MM.1S (cell line): Measurements from ENCODE around the gene CCDC177.

Experiments
- DNase-seq: peaks from one replicate; pipeline ENCODE4 v3.0.0-alpha.2; 2015
- H2AFZ ChIP-seq: fragments of 300-600 bp; sonication (generic); 2 replicates; pipeline ENCODE4 v1.6.0; 2016; ENCODE audit warnings: antibody characterized with exemption, low read length
- H3F3A ChIP-seq: fragments of 300-600 bp; sonication (generic); 2 replicates; pipeline ENCODE4 v1.6.1; 2016; ENCODE audit warnings: mild to moderate bottlenecking, antibody characterized with exemption, low read length, moderate library complexity, mixed read lengths; ENCODE audit not compliant: insufficient read depth
- H3K27ac ChIP-seq: fragments of 300-600 bp; sonication (generic); 2 replicates; pipeline ENCODE4 v1.5.1; 2016; ENCODE audit warnings: mild to moderate bottlenecking, low read length
- H3K27me3 ChIP-seq: fragments of 300-600 bp; sonication (generic); replicated peaks from 2 replicates; pipeline ENCODE4 v1.6.0; 2016; ENCODE audit warnings: low read length; ENCODE audit not compliant: insufficient read depth
- H3K36me3 ChIP-seq: fragments of 300-600 bp; sonication (generic); replicated peaks from 2 replicates; pipeline ENCODE4 v1.6.1; 2016; ENCODE audit warnings: mild to moderate bottlenecking, low read length, mixed read lengths; ENCODE audit not compliant: insufficient read depth
- H3K4me1 ChIP-seq: fragments of 300-600 bp; sonication (generic); 2 replicates; pipeline ENCODE4 v1.6.1; 2016; ENCODE audit warnings: low read length, mixed read lengths
- H3K4me2 ChIP-seq: fragments of 300-600 bp; sonication (generic); 2 replicates; pipeline ENCODE4 v1.6.0; 2016; ENCODE audit warnings: low read depth, low read length
- H3K4me3 ChIP-seq: fragments of 300-600 bp; sonication (generic); 2 replicates; pipeline ENCODE4 v1.5.1; 2016; ENCODE audit warnings: low read length, mixed read lengths
- H3K79me2 ChIP-seq: fragments of 300-600 bp; sonication (generic); 2 replicates; pipeline ENCODE4 v1.6.1; 2016; ENCODE audit warnings: mixed run types, low read length, mixed read lengths
- H3K9ac ChIP-seq: fragments of 300-600 bp; sonication (generic); 2 replicates; pipeline ENCODE4 v1.6.1; 2016; ENCODE audit warnings: low read length, mixed read lengths
- H3K9me2 ChIP-seq: fragments of 300-600 bp; sonication (generic); replicated peaks from 2 replicates; pipeline ENCODE4 v1.6.1; 2016; ENCODE audit warnings: mild to moderate bottlenecking, low read length, mixed read lengths; ENCODE audit not compliant: insufficient read depth
- H3K9me3 ChIP-seq: fragments of 300-600 bp; sonication (generic); replicated peaks from 2 replicates; pipeline ENCODE4 v1.6.1; 2016; ENCODE audit warnings: mild to moderate bottlenecking, low read length, mixed read lengths; ENCODE audit not compliant: insufficient read depth
- H4K20me1 ChIP-seq: fragments of 300-600 bp; sonication (generic); 2 replicates; pipeline ENCODE4 v1.6.1; 2016; ENCODE audit warnings: mild to moderate bottlenecking, low read length, moderate library complexity, mixed read lengths; ENCODE audit not compliant: insufficient read depth
- EZH2 ChIP-seq: fragments of 300-600 bp; sonication (generic); optimal IDR thresholded peaks from 2 replicates; pipeline ENCODE3; 2017; ENCODE audit warnings: low read depth, mild to moderate bottlenecking, antibody characterized with exemption, low read length, mixed read lengths
- EZH2phosphoT487 ChIP-seq: fragments of 300-600 bp; sonication (generic); IDR thresholded peaks from 2 replicates; pipeline ENCODE4 v1.6.1; 2018; ENCODE audit warnings: antibody characterized with exemption, low read length
- TF ChIP-seq, protein P1 (sequence below): fragments of 300-600 bp; sonication (generic); IDR thresholded peaks from 2 replicates; pipeline ENCODE4 v1.5.1; 2016; ENCODE audit warnings: antibody characterized with exemption, low read length, mixed read lengths

Gene CCDC177

DNA sequence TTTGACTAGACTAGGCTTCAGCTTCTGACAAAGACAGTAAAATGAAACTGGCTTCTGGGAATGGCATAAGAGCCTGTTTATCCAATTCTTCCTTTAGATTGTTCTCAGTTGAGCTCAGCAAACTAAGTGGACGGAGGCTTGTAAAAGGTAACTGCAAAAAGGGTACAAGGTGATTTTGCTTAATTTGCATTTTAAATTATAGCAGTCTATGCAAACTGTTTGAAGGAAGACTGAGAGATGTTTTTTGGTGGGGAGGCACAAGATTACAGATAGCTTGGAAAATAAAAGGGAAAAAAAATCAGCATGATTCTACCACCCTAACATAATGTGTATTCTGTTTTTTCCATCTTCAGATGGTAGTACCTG, 41.7 kb upstream of the CCDC177 start:
- Histone ChIP-seq H3F3A (peaks cover 33% of the 10 kb centered on the region; the same call in 1 of the 2 replicates), H3K36me3 (no peaks in the 10 kb centered on the region), H3K27me3 (no peaks in the 10 kb centered on the region), H3K27ac (peak overlapping the region; percentile 95), H3K9ac (peak overlapping the region; percentile 66), H3K79me2 (peaks cover 87% of the 10 kb centered on the region), H4K20me1 (no peaks in the 10 kb centered on the region), H3K4me1 (peaks cover 33% of the 10 kb centered on the region), H3K4me3 (peak overlapping the region; percentile 30; the same call in 1 of the 2 replicates), H3K4me2 (peak overlapping the region; percentile 80), H3K9me2 (no peaks in the 10 kb centered on the region), H2AFZ (no peak overlapping the region), H3K9me3 (no peaks in the 10 kb centered on the region)
- DNase-seq = no peak
- TF ChIP-seq EZH2 (no peak), EZH2phosphoT487 (no peak)
- TF ChIP-seq, protein P1, sequence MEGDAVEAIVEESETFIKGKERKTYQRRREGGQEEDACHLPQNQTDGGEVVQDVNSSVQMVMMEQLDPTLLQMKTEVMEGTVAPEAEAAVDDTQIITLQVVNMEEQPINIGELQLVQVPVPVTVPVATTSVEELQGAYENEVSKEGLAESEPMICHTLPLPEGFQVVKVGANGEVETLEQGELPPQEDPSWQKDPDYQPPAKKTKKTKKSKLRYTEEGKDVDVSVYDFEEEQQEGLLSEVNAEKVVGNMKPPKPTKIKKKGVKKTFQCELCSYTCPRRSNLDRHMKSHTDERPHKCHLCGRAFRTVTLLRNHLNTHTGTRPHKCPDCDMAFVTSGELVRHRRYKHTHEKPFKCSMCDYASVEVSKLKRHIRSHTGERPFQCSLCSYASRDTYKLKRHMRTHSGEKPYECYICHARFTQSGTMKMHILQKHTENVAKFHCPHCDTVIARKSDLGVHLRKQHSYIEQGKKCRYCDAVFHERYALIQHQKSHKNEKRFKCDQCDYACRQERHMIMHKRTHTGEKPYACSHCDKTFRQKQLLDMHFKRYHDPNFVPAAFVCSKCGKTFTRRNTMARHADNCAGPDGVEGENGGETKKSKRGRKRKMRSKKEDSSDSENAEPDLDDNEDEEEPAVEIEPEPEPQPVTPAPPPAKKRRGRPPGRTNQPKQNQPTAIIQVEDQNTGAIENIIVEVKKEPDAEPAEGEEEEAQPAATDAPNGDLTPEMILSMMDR = no peak

DNA sequence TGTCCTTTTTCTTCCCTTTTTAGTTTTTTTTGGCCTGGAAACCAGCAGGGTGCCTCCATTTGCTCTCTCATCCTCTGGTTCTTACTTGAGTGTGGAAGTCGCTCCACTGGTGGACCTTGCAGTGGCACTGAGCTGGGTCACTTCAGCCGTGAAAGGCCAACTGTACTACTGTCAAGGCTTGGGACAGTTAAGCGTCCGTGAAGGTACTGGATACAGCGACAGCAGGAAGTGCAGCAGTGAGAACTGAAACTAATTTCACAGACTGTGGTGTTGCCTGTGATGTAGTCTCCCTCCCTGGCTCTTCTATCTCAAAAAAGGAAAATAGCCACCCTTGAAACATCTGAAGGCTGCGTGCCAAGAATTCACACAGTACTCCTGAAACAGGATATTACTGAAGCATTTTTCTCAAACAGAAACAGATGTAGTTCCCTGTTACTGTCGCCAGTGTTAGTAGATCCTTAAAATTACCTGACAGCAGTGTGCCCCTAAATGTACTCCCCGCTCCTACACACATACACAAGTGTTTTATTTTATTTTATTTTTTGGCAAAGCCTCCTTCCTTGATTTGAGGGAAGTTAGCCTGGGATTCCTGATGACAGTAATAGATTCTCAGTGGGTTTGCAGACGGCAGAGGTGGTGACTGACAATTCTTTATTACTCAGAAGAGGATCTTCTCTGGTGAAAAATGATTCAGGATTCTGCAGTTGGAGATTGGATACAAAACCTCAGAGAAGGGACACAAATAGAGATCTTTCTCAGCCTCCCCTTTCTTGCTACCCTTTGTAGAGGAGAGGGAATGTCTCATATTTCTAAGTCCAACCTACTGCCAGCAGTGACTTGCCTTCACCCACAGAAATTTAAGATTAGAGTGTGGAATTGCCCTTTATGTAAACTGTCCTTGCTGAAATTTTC, 41.1 kb upstream of the CCDC177 start:
- H3K27me3 ChIP-seq = no peaks in the 10 kb centered on the region
- no peaks in the 10 kb centered on the region for H3K9me2 ChIP-seq
- peak; percentile 81 for DNase-seq
- no peaks in the 10 kb centered on the region for H4K20me1 ChIP-seq
- peak overlapping the region; percentile 30; the same call in 1 of the 2 replicates for H3K4me3 ChIP-seq
- H3K36me3 ChIP-seq = no peaks in the 10 kb centered on the region
- peak overlapping the region; percentile 95 for H3K27ac ChIP-seq
- peaks cover 33% of the 10 kb centered on the region; the same call in 1 of the 2 replicates for H3F3A ChIP-seq
- no peaks in the 10 kb centered on the region for H3K9me3 ChIP-seq
- peak overlapping the region; percentile 66 for H3K9ac ChIP-seq
- H3K79me2 ChIP-seq = peaks cover 81% of the 10 kb centered on the region
- H2AFZ ChIP-seq = no peak overlapping the region
- peak overlapping the region; percentile 80 for H3K4me2 ChIP-seq
- H3K4me1 ChIP-seq = peaks cover 33% of the 10 kb centered on the region
- TF ChIP-seq, protein P1 = no peak
- TF ChIP-seq EZH2 = no peak

DNA sequence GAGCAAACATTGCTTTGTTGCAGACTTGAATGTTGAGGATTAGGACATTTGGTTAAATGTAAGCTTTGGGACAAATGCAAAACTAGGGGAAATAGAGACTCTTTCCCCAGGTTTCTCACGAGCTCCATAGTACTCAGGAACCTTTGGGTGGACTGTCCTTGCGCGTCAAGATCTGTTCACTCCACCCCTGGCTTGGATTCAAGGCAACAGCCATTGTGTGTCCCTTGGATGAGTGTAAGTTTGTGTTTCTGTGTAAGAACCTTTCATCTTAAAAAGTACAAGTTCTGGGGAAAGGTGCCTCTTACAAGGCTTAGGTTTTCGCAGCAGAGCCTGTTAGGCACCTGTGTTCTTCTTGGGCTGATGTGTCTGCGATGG, 40.4 kb upstream of the CCDC177 start:
- H3K9me3 ChIP-seq = no peaks in the 10 kb centered on the region
- no peaks in the 10 kb centered on the region for H3K36me3 ChIP-seq
- H4K20me1 ChIP-seq = no peaks in the 10 kb centered on the region
- H3K79me2 ChIP-seq = peaks cover 74% of the 10 kb centered on the region
- DNase-seq = no peak
- no peak overlapping the region for H2AFZ ChIP-seq
- H3F3A ChIP-seq = peaks cover 33% of the 10 kb centered on the region; the same call in 1 of the 2 replicates
- no peaks in the 10 kb centered on the region for H3K9me2 ChIP-seq
- H3K27me3 ChIP-seq = no peaks in the 10 kb centered on the region
- peak overlapping the region; percentile 80 for H3K4me2 ChIP-seq
- H3K9ac ChIP-seq = peak overlapping the region; percentile 55
- TF ChIP-seq EZH2phosphoT487 = no peak
- TF ChIP-seq, protein P1 = no peak
- TF ChIP-seq EZH2 = no peak
- H3K27ac ChIP-seq = peak overlapping the region; percentile 95
- peak overlapping the region; percentile 16; the same call in 1 of the 2 replicates for H3K4me3 ChIP-seq
- peaks cover 38% of the 10 kb centered on the region for H3K4me1 ChIP-seq
